Thymus (tissue), 11 donors: ENCODE data around the gene ARRDC2. TPM values are rescaled to one million over a fixed set of nuclear protein-coding genes. Genes with fewer than 3 reads are reported as not detected.

Source experiments
- DNase-seq, 9 donors: peaks; one replicate each; pipeline ENCODE4 v3.0.0-alpha.2; 2013; ENCODE audit warnings: low spot score in 9 of 9, low read depth in 6 of 9, missing footprints in 1 of 9
- H3K27ac ChIP-seq, 2 donors: one replicate each; pipeline ENCODE4 v1.5.1; 2013; ENCODE audit warnings: control low read depth in 1 of 2, low read depth in 1 of 2, low read length in 1 of 2, mild to moderate bottlenecking in 1 of 2, moderate library complexity in 1 of 2
- H3K27me3 ChIP-seq, 2 donors: one replicate each; pipeline ENCODE4 v1.5.1; 2013; ENCODE audit warnings: low read length in 1 of 2; ENCODE audit not compliant: control insufficient read depth in 2 of 2, insufficient read depth in 1 of 2
- H3K36me3 ChIP-seq, 2 donors: one replicate each; pipeline ENCODE4 v1.5.1; 2013; ENCODE audit warnings: low read length in 1 of 2, mild to moderate bottlenecking in 1 of 2, moderate library complexity in 1 of 2; ENCODE audit not compliant: control insufficient read depth in 2 of 2, insufficient read depth in 2 of 2
- H3K4me1 ChIP-seq, 2 donors: one replicate each; pipeline ENCODE4 v1.5.1; 2013; ENCODE audit warnings: low read length in 2 of 2; ENCODE audit not compliant: control insufficient read depth in 2 of 2, insufficient read depth in 2 of 2
- H3K4me3 ChIP-seq, 2 donors: one replicate each; pipeline ENCODE4 v1.5.1; 2013; ENCODE audit warnings: low read length in 2 of 2, control low read depth in 1 of 2, mild to moderate bottlenecking in 1 of 2
- H3K9me3 ChIP-seq, 2 donors: one replicate each; pipeline ENCODE4 v1.5.1; 2013; ENCODE audit warnings: low read length in 1 of 2, mild to moderate bottlenecking in 1 of 2; ENCODE audit not compliant: control insufficient read depth in 2 of 2, insufficient read depth in 1 of 2
- WGBS: extraction: QIAGEN DNeasy Blood & Tissue Kit; methylation state at CpG from one replicate; pipeline ENCODE4 v1.1.7; 2013; 5-methylcytosine and 5-hydroxymethylcytosine counted together
- polyA plus RNA-seq: library from polyadenylated mRNA; stranded (reverse); fragments of 200-250 nt; gene quantifications from one replicate; pipeline ENCODE4 v1.2.3, GENCODE V29; 2013
- total RNA-seq: library from RNA; stranded (reverse); fragments of 120-200 nt; gene quantifications from one replicate; pipeline ENCODE4 v1.2.4, GENCODE V29; 2013
- donor health status: healthy.

Gene ARRDC2
- total and polyA plus RNA-seq, 2 donors: 17.8 to 172 TPM

DNA sequence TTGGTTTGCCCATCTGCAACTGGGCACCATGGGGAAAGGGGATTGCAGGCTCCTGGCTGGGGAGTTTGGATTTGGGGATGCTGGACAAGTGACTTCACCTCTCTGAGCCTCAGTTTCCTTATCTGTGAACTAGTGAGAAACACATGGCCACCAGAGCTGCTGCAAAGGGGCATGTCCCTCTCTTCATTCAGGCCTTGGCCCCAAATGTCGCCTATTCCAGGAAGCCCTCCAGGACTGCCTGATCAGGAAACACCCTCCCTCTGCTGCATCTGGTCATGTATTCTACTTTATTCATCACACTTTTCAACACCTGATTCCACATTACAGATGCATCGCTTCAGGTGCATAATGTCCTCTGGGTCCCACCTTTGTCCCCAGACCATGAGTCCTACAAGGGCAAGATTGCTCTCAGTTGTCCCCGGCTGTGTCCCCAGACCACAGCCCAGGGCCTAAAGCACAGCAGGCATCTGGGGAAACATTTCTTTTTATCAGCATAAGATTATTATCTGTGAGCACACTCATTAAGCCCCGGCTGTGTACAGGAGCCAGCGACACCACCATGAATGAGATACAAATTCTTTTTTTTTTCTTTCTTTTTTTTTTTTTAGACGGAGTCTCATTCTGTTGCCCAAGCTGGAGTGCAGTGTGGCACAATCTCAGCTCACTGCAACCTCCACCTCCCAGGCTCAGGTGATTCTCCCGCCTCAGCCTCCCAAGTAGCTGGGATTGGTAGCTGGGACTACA lies 37.5 kb downstream of the ARRDC2 start:
- 82% methylated on average over 7 of the region's 7 CpGs for WGBS
- Histone ChIP-seq H3K36me3 (no peaks in the 10 kb centered on the region), H3K27me3 (no peaks in the 10 kb centered on the region), H3K27ac (peak overlapping the region; percentile 97 to 99), H3K4me1 (peaks cover 16 to 31% of the 10 kb centered on the region in 2 donors), H3K9me3 (peaks cover 0 to 6% of the 10 kb centered on the region in 2 donors), H3K4me3 (peak overlapping the region; percentile 45 to 48)
- DNase-seq: no peak

GRCh38 chr19:18046059-18046718 lies 38.2 kb downstream of the ARRDC2 start:
- no peak overlapping the region for H3K4me3 ChIP-seq
- H3K9me3 ChIP-seq: no peaks in the 10 kb centered on the region
- peak overlapping the region in 1 of 2 donors; percentile 13 for H3K27ac ChIP-seq
- no peaks in the 10 kb centered on the region for H3K36me3 ChIP-seq
- peaks cover 16 to 36% of the 10 kb centered on the region in 2 donors for H3K4me1 ChIP-seq
- H3K27me3 ChIP-seq: no peaks in the 10 kb centered on the region
- 92% methylated on average over 14 of the region's 14 CpGs for WGBS
- DNase-seq: no peak

DNA sequence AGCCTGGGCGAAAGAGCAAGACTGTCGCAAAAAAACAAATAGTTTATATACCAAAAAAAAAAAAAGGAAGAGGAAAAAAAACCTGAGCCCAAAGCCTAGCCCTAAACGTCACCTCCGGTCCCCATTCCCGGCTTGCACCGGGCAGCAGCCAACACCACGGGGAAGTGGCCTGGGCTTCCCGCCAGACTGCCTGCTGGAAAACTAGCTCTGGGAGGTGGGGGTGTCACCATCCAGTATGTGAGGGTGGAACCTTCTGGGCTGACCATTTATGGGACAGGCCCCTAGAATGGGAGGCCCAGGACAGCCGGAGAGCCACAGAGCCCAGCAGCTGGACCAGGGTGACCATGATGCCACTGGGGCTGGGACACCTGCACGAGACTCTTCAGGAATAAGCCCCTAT lies 41.4 kb downstream of the ARRDC2 start:
- Histone ChIP-seq H3K4me1 (peaks cover 9 to 32% of the 10 kb centered on the region in 2 donors), H3K27me3 (peaks cover 0 to 7% of the 10 kb centered on the region in 2 donors), H3K9me3 (no peaks in the 10 kb centered on the region), H3K4me3 (no peak overlapping the region), H3K27ac (peak overlapping the region in 1 of 2 donors; percentile 42), H3K36me3 (no peaks in the 10 kb centered on the region)
- no peak for DNase-seq
- WGBS: 92% methylated on average over 10 of the region's 10 CpGs

- H3K27ac ChIP-seq: no peak overlapping the region
- DNase-seq: no peak
- no peak overlapping the region for H3K4me3 ChIP-seq
- no peaks in the 10 kb centered on the region for H3K36me3 ChIP-seq
- WGBS: 74% methylated on average over 31 of the region's 31 CpGs
- no peaks in the 10 kb centered on the region for H3K9me3 ChIP-seq
- peaks cover 0 to 7% of the 10 kb centered on the region in 2 donors for H3K27me3 ChIP-seq
- peaks cover 0 to 8% of the 10 kb centered on the region in 2 donors for H3K4me1 ChIP-seq
These were observed 43.9 kb downstream of the ARRDC2 start for GRCh38 chr19:18051887-18052286.

DNA sequence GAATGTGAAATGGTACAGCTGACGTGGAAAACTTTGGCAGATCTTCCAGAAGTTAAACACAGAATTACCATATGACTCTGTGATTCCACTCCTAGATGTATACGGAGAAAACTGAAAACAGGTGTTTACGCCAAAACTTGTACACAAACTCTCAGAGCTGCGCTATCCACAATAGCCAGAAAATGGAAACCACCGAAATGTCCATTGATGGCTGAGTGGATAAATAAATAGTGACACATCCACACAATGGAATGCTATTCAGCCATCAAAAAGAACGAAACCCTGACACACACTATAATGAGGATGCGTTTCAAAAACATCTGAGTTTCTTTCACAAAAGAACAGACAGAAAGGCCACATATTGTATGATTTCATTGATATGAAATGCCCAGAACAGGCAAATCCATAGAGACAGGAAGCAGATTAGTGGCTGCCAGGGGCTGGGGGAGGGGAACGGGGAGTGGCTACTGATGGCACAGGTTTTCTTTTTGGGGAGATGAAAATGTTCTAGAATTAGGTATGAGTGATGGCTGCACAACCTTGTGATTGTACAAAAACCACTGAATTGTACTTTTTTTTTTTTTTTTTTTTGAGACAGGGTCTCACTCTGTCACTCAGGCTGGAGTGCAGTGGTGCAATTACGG lies 45.7 kb downstream of the ARRDC2 start:
- peaks cover 0 to 6% of the 10 kb centered on the region in 2 donors for H3K9me3 ChIP-seq
- no peak overlapping the region for H3K27ac ChIP-seq
- H3K36me3 ChIP-seq: no peaks in the 10 kb centered on the region
- peaks cover 4 to 21% of the 10 kb centered on the region in 2 donors for H3K4me1 ChIP-seq
- H3K4me3 ChIP-seq: no peak overlapping the region
- WGBS: 88% methylated on average over 9 of the region's 9 CpGs
- peaks cover 0 to 7% of the 10 kb centered on the region in 2 donors for H3K27me3 ChIP-seq
- DNase-seq: no peak

- no peak overlapping the region for H3K4me3 ChIP-seq
- H3K36me3 ChIP-seq: no peaks in the 10 kb centered on the region
- peaks cover 4 to 19% of the 10 kb centered on the region in 2 donors for H3K4me1 ChIP-seq
- no peak overlapping the region for H3K27ac ChIP-seq
- H3K9me3 ChIP-seq: peaks cover 0 to 6% of the 10 kb centered on the region in 2 donors
- H3K27me3 ChIP-seq: peaks cover 0 to 7% of the 10 kb centered on the region in 2 donors
- no peak for DNase-seq
- WGBS: 97% methylated on average over 5 of the region's 5 CpGs
These were observed 48.0 kb downstream of the ARRDC2 start for GRCh38 chr19:18055967-18056366.

GRCh38 chr19:18057557-18057956 lies 49.6 kb downstream of the ARRDC2 start:
- WGBS: 94% methylated on average over 6 of the region's 6 CpGs
- H3K4me1 ChIP-seq: peaks cover 4 to 14% of the 10 kb centered on the region in 2 donors
- no peaks in the 10 kb centered on the region for H3K36me3 ChIP-seq
- DNase-seq: no peak
- H3K9me3 ChIP-seq: peaks cover 0 to 6% of the 10 kb centered on the region in 2 donors
- H3K27me3 ChIP-seq: no peaks in the 10 kb centered on the region
- peak overlapping the region; percentile 19 to 92 for H3K27ac ChIP-seq
- H3K4me3 ChIP-seq: no peak overlapping the region

DNA sequence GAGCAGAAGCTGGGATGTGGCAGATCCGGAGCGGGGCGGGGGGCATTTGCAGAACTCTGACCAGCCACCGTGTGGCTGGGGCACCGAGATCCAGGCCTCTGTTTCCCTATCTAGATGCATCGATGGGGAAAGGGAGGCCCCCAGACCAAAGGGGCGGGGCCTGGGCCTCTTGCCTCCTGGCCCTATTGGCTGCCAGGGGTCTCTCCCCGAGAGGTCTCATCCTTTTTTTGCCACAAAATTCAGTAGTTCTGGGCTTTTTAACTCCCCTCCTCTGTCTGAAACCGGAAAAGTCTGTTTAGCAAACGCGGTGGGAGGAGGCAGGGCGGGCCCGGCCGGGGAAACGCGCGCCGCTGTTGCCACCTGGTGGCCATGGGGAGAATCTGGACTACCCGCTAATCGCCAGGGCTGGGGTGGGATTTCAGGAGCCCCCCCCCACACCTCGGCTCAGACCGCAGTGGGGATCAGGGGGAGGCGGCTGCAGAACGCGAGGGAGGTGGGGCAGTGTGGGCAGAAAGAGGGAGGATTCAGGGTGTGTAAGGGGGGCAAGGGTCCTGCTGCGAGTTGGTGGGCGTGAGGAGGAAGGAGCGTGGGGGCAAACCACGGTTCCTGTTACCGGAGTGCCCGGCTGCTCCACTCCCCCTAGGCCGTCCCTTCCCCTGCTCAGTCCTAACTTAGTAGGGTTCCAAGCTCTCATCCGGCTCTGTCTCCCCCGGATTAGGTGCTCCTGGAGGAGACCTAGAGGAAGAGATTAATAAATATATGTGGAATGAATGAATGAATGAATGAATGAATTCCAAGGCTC lies 50.4 kb downstream of the ARRDC2 start:
- peak overlapping the region; percentile 1 to 26 for H3K4me3 ChIP-seq
- H3K27me3 ChIP-seq: no peaks in the 10 kb centered on the region
- peak; percentile 62 to 92 (median 79) for DNase-seq
- H3K27ac ChIP-seq: peak overlapping the region; percentile 21 to 92
- WGBS: 7% methylated on average over 34 of the region's 34 CpGs
- H3K36me3 ChIP-seq: no peaks in the 10 kb centered on the region
- peaks cover 0 to 6% of the 10 kb centered on the region in 2 donors for H3K9me3 ChIP-seq
- peaks cover 4 to 14% of the 10 kb centered on the region in 2 donors for H3K4me1 ChIP-seq
